RWPE2 (cell line): ENCODE data around the gene CCL26.

Source experiments
- ATAC-seq: fragments of 200-7000 bp; cut with Tn5 transposase; 3 replicates; pipeline ENCODE4 v1.9.1; 2021; ENCODE audit warnings: low read depth
- DNase-seq: peaks from one replicate; pipeline ENCODE4 v3.0.0-alpha.2; 2020; ENCODE audit warnings: low spot score
- H3K27ac ChIP-seq: fragments of 450-650 bp; 2 replicates; pipeline ENCODE4 v1.5.1; 2017; ENCODE audit warnings: mild to moderate bottlenecking; ENCODE audit not compliant: poor library complexity, severe bottlenecking
- H3K27me3 ChIP-seq: fragments of 250-450 bp; sonication (Bioruptor Pico); 2 replicates; pipeline ENCODE4 v1.5.1; 2021; ENCODE audit warnings: mild to moderate bottlenecking, moderate library complexity; ENCODE audit not compliant: insufficient read depth, poor library complexity, severe bottlenecking
- H3K36me3 ChIP-seq: fragments of 250-450 bp; sonication (Bioruptor Pico); 2 replicates; pipeline ENCODE4 v1.5.1; 2020; ENCODE audit warnings: low read depth, mild to moderate bottlenecking, moderate library complexity
- H3K4me1 ChIP-seq: fragments of 250-450 bp; sonication (Bioruptor Pico); 2 replicates; pipeline ENCODE4 v1.5.1; 2021; ENCODE audit warnings: mild to moderate bottlenecking, moderate library complexity; ENCODE audit not compliant: insufficient read depth, poor library complexity, severe bottlenecking
- H3K4me3 ChIP-seq: fragments of 250-450 bp; sonication (Bioruptor Pico); 2 replicates; pipeline ENCODE4 v1.5.1; 2021; ENCODE audit warnings: mild to moderate bottlenecking, moderate library complexity; ENCODE audit not compliant: severe bottlenecking
- H3K9me3 ChIP-seq: fragments of 250-450 bp; sonication (Bioruptor Pico); 2 replicates; pipeline ENCODE4 v1.5.1; 2021; ENCODE audit warnings: mild to moderate bottlenecking, moderate library complexity; ENCODE audit not compliant: severe bottlenecking
- CTCF ChIP-seq: fragments of 450-650 bp; IDR thresholded peaks from one replicate; pipeline ENCODE4 v1.5.1; 2017; ENCODE audit warnings: mild to moderate bottlenecking, moderate library complexity; ENCODE audit not compliant: poor library complexity, severe bottlenecking

CCL26 gene

GRCh38 chr7:75811894-75812678 is 40.1 kb upstream of the CCL26 start:
- Histone ChIP-seq H3K4me1 (no peaks in the 10 kb centered on the region), H3K27ac (no peak overlapping the region), H3K36me3 (no peaks in the 10 kb centered on the region), H3K9me3 (peaks cover 1% of the 10 kb centered on the region), H3K27me3 (no peaks in the 10 kb centered on the region), H3K4me3 (no peak overlapping the region)
- ATAC-seq (no peak), DNase-seq (no peak)
- TF ChIP-seq CTCF = no peak

- ATAC-seq (no peak), DNase-seq (no peak)
- H3K4me1 ChIP-seq = no peaks in the 10 kb centered on the region
- H3K36me3 ChIP-seq = no peaks in the 10 kb centered on the region
- no peak for TF ChIP-seq CTCF
- H3K27ac ChIP-seq = no peak overlapping the region
- H3K9me3 ChIP-seq = peaks cover 4% of the 10 kb centered on the region
- H3K4me3 ChIP-seq = no peak overlapping the region
- H3K27me3 ChIP-seq = no peaks in the 10 kb centered on the region
Observed at GRCh38 chr7:75809396-75809795, 37.4 kb upstream of the CCL26 start.

GRCh38 chr7:75808106-75808505 is 36.1 kb upstream of the CCL26 start:
- TF ChIP-seq CTCF = no peak
- Histone ChIP-seq H3K4me3 (no peak overlapping the region), H3K36me3 (no peaks in the 10 kb centered on the region), H3K9me3 (peaks cover 4% of the 10 kb centered on the region), H3K4me1 (no peaks in the 10 kb centered on the region), H3K27ac (no peak overlapping the region), H3K27me3 (no peaks in the 10 kb centered on the region)
- no peak for ATAC-seq
- no peak for DNase-seq

GRCh38 chr7:75807452-75807851 is 35.4 kb upstream of the CCL26 start:
- Histone ChIP-seq H3K27me3 (no peaks in the 10 kb centered on the region), H3K9me3 (peaks cover 4% of the 10 kb centered on the region), H3K27ac (no peak overlapping the region), H3K4me3 (no peak overlapping the region), H3K4me1 (no peaks in the 10 kb centered on the region), H3K36me3 (no peaks in the 10 kb centered on the region)
- ATAC-seq (no peak), DNase-seq (no peak)
- no peak for TF ChIP-seq CTCF
